Ovary (tissue), 3 donors: ENCODE measurements around the gene PLXNA4.

ENCODE experiments used
- POLR2A ChIP-seq: fragments of 450-650 bp; IDR thresholded peaks from one replicate; pipeline ENCODE4 v1.6.1; 2017; ENCODE audit warnings: antibody characterized with exemption, mild to moderate bottlenecking, moderate library complexity
- TF ChIP-seq, protein P1 (sequence below), 3 donors: fragments of 450-650 bp in 2 of 3; fragments of 200-600 bp in 1 of 3; IDR thresholded peaks; one replicate each; pipeline versions ENCODE4 v1.5.1 to v1.8.0; 2016 to 2022; ENCODE audit warnings: antibody characterized with exemption in 3 of 3, mild to moderate bottlenecking in 1 of 3
- donor health status: DM: no; HTN: no; CAD: no.

DNA sequence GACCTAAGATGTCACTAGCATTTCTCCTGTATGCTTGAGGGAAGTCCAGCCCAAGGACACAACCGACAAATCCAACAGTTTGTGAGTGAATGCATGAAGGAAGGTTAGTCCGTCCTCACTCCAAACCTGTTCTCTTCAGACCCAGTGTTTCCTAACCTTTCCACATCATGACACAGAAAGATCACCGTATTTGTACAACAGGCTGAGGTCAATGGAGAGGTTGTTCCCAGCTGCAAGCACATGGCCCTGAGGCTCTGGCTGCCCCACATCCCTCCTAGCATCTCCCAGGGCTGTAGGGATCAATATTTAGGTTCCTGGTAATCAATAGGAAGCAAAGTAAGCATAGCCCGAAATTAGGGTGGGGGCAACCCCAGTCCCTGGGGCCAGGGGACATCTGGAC, 227.9 kb downstream of the PLXNA4 start:
- TF ChIP-seq, protein P1, sequence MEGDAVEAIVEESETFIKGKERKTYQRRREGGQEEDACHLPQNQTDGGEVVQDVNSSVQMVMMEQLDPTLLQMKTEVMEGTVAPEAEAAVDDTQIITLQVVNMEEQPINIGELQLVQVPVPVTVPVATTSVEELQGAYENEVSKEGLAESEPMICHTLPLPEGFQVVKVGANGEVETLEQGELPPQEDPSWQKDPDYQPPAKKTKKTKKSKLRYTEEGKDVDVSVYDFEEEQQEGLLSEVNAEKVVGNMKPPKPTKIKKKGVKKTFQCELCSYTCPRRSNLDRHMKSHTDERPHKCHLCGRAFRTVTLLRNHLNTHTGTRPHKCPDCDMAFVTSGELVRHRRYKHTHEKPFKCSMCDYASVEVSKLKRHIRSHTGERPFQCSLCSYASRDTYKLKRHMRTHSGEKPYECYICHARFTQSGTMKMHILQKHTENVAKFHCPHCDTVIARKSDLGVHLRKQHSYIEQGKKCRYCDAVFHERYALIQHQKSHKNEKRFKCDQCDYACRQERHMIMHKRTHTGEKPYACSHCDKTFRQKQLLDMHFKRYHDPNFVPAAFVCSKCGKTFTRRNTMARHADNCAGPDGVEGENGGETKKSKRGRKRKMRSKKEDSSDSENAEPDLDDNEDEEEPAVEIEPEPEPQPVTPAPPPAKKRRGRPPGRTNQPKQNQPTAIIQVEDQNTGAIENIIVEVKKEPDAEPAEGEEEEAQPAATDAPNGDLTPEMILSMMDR (IDR thresholded peaks at IDR 0.05): no peak
- TF ChIP-seq POLR2A: no peak
